ENCODE measurements around the gene CDC42SE2. TPM values are rescaled to one million over a fixed set of nuclear protein-coding genes. Genes with fewer than 3 reads are reported as not detected.
A peak's percentile ranks its signal among the peaks of the same experiment; 100 is the strongest.

The CDC42SE2 gene
- 39.6 and 47.2 TPM in 2 replicates for total RNA-seq (2014; rRNA removed; shearing (Covaris generic))

- DNase-seq (ENCODE audit: low read depth): peak; percentile 95
Measured at GRCh38 chr5:131263648-131264450, at the start of gene CDC42SE2. TSS of gene CDC42SE2 (plus strand) at chr5:131264053. CDS start at chr5:131359494, 95,441 bp downstream.

GRCh38 chr5:131214609-131215227 is 49.1 kb upstream of the CDC42SE2 start:
- no peak for DNase-seq (ENCODE audit: low read depth)

- DNase-seq (ENCODE audit: low read depth): no peak
Measured at GRCh38 chr5:131217791-131218190, 46.1 kb upstream of the CDC42SE2 start.

GRCh38 chr5:131218392-131218791 is 45.5 kb upstream of the CDC42SE2 start:
- no peak for DNase-seq (ENCODE audit: low read depth)

GRCh38 chr5:131220566-131220965 is 43.3 kb upstream of the CDC42SE2 start:
- no peak for DNase-seq (ENCODE audit: low read depth)

- no peak for DNase-seq (ENCODE audit: low read depth)
Measured at GRCh38 chr5:131221008-131221703, 42.7 kb upstream of the CDC42SE2 start.

GRCh38 chr5:131221888-131222287 is 42.0 kb upstream of the CDC42SE2 start:
- DNase-seq (ENCODE audit: low read depth): no peak

GRCh38 chr5:131222731-131223130 is 41.1 kb upstream of the CDC42SE2 start:
- DNase-seq (ENCODE audit: low read depth): no peak

GRCh38 chr5:131223751-131224386 is 40.0 kb upstream of the CDC42SE2 start:
- no peak for DNase-seq (ENCODE audit: low read depth)

GRCh38 chr5:131224387-131225201 is 39.3 kb upstream of the CDC42SE2 start:
- no peak for DNase-seq (ENCODE audit: low read depth)

GRCh38 chr5:131225282-131225974 is 38.4 kb upstream of the CDC42SE2 start:
- DNase-seq (ENCODE audit: low read depth): no peak

- no peak for DNase-seq (ENCODE audit: low read depth)
Measured at GRCh38 chr5:131226899-131227298, 37.0 kb upstream of the CDC42SE2 start.

GRCh38 chr5:131228646-131229045 is 35.2 kb upstream of the CDC42SE2 start:
- no peak for DNase-seq (ENCODE audit: low read depth)

GRCh38 chr5:131229623-131230022 is 34.2 kb upstream of the CDC42SE2 start:
- no peak for DNase-seq (ENCODE audit: low read depth)

GRCh38 chr5:131230406-131230805 is 33.4 kb upstream of the CDC42SE2 start:
- peak; percentile 25 for DNase-seq (ENCODE audit: low read depth)

GRCh38 chr5:131239686-131240085 is 24.2 kb upstream of the CDC42SE2 start:
- DNase-seq (ENCODE audit: low read depth): no peak

GRCh38 chr5:131242728-131243255 is 21.1 kb upstream of the CDC42SE2 start:
- DNase-seq (ENCODE audit: low read depth): peak; percentile 34

- no peak for DNase-seq (ENCODE audit: low read depth)
Measured at GRCh38 chr5:131245312-131245711, 18.5 kb upstream of the CDC42SE2 start.

GRCh38 chr5:131245948-131246347 is 17.9 kb upstream of the CDC42SE2 start:
- DNase-seq (ENCODE audit: low read depth): no peak

- no peak for DNase-seq (ENCODE audit: low read depth)
Measured at GRCh38 chr5:131246504-131246903, 17.3 kb upstream of the CDC42SE2 start.

All from Daoy (cell line).